Endometrium (tissue), 2 donors: ENCODE measurements around the gene FBN2.

Experiments
- FAIRE-seq: peaks from 2 replicates; lab custom pipeline; 2012; peaks lifted over from hg19 to GRCh38; lab: Jason Lieb, UNC
- donor health status: control.
- donor health status: control.

FBN2 gene

DNA sequence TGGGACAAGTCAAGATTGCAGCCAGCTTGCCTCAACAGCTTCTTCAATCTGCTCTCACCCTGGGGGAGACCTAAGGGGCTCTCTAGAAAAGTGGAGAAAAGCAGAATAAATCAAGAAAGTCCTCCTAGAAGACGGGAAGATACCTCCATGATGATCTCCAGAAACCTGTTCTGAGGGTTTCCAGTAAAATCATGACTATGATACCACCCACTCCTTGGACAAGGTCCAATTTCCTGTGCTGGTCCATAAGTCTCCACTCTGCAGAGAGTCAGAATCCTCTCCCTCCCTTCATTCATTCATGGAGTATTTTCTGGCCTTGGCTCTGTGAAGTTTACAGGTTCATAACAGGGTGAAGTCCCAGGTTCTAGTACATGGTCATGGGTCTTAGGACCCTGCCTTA, 285.8 kb downstream of the FBN2 start:
- FAIRE-seq = no peak

DNA sequence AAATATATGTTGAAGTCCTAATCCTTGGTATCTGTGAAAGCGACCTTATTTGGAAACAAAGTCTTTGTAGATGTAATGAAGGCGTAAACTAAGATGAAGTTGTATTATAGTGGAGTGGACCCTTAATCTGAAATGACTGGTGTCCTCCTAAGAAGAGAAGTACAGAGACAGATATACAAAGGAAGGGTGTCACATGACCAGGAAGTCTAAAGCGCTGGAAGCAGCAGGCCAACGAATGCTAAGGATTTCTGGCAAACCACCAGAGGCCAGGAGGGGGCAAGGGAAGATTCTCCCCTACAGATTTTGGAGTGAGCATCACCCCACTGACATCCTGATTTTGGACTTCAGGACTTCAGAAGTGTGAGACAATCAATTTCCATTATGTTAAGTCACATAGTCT, 292.1 kb downstream of the FBN2 start:
- no peak for FAIRE-seq

- FAIRE-seq = no peak
These were observed 294.0 kb downstream of the FBN2 start for GRCh38 chr5:128243958-128244582.

- no peak for FAIRE-seq
These were observed 296.9 kb downstream of the FBN2 start for GRCh38 chr5:128241051-128241695.

DNA sequence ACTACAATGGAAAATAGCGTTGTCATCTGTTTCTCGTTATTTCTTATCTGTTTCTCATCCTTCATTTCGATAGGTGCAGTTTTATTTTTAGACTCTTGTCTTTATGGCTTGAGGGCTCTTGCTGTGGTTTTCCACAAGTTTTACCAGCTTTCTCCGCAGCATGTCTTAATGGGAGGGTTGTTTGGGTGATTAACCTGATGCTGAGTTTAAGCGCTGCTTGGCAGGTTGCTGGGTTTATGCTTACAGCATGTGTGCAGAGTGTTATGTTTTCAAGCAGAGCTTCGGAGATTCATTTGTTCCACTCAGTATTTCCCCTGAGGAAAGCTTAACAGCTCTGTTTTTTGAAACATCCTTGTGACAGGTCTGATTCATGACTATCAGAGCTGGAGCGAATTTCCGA, 300.5 kb downstream of the FBN2 start:
- FAIRE-seq = peak; percentile 87

- FAIRE-seq = no peak
These were observed 301.0 kb downstream of the FBN2 start for GRCh38 chr5:128237000-128237399.

- no peak for FAIRE-seq
These were observed 301.7 kb downstream of the FBN2 start for GRCh38 chr5:128236334-128236733.

GRCh38 chr5:128234928-128235641, 303.0 kb downstream of the FBN2 start:
- no peak for FAIRE-seq

GRCh38 chr5:128228521-128228920, 309.5 kb downstream of the FBN2 start:
- FAIRE-seq = peak; percentile 78

DNA sequence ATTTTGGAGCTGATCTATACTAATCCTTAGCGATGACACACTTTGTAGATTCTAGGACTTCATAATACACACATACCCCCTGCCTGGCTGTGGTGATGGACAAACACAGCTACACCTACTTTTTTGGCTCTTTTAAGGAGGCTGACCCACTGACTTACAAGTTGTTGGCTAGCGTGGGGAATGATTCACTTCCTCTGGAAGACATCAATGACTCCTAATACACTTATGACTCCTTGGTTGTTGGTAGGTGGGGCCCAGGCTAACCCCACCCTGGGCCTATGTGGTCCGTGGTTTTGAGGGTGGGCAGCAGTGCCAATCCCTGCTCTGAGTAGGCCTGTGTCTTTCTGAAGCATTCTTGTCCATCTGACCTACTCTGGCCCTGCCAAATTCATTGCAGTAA, 310.0 kb downstream of the FBN2 start:
- no peak for FAIRE-seq

DNA sequence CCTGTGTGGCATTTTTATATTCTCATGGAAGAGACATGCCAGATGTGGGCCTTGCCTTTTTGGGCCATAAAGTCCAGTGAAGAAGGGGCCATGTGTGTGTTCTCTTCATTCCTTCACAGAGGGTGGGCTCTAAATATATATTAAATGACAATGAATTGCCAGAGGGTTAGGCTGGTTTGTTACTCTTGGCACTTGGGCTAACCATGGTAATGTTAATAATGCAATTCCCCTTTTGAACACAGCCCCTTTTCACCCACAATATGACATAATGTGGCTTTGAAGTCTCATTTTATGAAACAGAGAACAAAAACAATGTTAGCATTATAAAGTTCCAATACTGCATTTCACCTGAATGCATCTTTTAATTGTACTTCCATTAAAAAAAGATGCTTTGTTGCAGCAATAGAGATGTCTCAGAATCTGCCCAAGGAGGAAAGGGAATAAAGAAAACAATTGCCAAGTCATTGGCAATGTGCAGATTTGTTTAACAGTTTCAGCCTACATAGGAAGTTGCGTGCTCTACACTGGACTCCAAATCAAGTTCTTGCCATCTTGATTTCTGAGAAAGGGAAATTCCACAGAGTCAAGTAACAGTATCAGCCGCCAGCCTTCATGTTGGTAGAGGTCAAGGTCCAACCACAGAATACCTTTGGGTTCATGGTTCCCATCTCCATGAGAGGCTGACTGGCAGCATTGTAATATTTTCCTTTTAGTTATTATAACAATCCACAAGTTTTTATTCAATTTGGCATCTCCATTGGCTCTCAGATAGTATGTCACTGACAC, 312.6 kb downstream of the FBN2 start:
- FAIRE-seq = no peak

GRCh38 chr5:128224336-128224735, 313.7 kb downstream of the FBN2 start:
- FAIRE-seq = no peak

DNA sequence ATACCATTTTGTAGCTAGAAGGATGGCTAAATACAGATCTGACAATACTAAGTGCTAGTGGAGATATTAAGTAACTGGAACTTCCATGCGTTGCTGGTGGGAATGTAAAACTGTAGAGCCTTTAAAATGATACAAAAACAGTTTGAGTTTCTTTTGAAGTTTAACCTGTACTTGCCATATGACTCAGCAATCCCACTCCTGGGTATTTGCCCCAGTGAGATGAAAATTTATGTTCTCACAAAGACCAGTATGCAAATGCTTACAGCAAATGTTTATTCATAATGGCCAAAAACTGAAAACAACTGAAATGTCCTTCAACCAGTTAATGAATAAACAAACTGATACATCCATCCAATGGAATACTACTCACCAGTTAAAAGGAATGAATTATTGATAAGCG, 317.2 kb downstream of the FBN2 start:
- no peak for FAIRE-seq

- FAIRE-seq = no peak
These were observed 321.0 kb downstream of the FBN2 start for GRCh38 chr5:128216860-128217531.

- FAIRE-seq = no peak
These were observed 321.8 kb downstream of the FBN2 start for GRCh38 chr5:128216285-128216684.

DNA sequence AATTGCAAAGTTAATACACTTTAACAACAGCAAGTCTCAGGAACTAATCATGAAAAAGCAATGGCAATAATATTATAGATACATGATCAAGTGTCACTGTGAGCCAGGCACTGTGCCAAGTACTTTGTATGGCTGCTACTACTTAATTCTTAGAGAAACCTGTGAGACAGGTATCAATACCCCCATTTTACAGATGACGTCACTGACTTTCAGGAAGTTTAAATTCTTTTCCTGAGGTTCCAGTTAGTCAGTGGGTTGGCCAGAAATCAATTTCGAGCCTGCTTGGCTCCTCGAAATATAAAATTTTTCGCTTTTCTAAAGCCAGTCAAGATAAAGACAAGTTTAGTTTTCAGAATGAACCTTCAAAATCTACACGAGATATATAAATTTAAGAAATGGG, 324.2 kb downstream of the FBN2 start:
- no peak for FAIRE-seq

DNA sequence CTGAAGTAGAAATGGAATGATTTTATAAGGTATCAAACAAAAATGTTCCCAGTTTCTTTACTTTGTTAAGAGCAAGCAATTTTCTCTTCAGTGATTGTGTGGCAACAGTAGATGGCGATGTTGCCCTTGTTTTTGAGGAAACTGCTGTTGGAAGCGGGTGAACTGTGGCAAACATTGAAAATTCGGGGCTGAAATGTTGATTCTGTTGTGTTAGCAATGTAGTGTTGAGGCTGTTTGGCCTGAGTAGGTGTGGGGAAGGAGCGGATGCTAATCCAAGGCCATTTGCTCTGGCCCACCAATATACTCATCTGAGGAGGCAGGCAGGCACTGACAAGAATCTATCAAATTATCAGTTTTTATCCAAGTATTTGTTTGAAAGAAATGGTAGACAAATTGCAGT, 324.7 kb downstream of the FBN2 start:
- peak; percentile 87 for FAIRE-seq

GRCh38 chr5:128212191-128212806, 325.7 kb downstream of the FBN2 start:
- no peak for FAIRE-seq

GRCh38 chr5:128208436-128208835, 329.6 kb downstream of the FBN2 start:
- FAIRE-seq = no peak
